HG03558 (cell line): ENCODE results near the gene BACE1.
"Not testable (repeated sequence)": the region's sequence is repeated elsewhere in the genome, so short reads cannot be mapped to it uniquely, and the experiment has no call there.

Experiments
- ATAC-seq: cut with Tn5 transposase; IDR thresholded peaks from one replicate; pipeline ENCODE4 v1.9.1; 2021; ENCODE audit warnings: moderate number of reproducible peaks; ENCODE audit not compliant: unreplicated experiment; ENCODE audit errors: extremely low read depth

Gene BACE1

GRCh38 chr11:117281159-117281558 is 34.9 kb downstream of the BACE1 start:
- ATAC-seq = no peak

GRCh38 chr11:117279711-117280376 is 36.2 kb downstream of the BACE1 start:
- no peak for ATAC-seq

GRCh38 chr11:117278347-117278746 is 37.7 kb downstream of the BACE1 start:
- no peak for ATAC-seq

GRCh38 chr11:117273550-117274289 is 42.3 kb downstream of the BACE1 start:
- no peak for ATAC-seq

DNA sequence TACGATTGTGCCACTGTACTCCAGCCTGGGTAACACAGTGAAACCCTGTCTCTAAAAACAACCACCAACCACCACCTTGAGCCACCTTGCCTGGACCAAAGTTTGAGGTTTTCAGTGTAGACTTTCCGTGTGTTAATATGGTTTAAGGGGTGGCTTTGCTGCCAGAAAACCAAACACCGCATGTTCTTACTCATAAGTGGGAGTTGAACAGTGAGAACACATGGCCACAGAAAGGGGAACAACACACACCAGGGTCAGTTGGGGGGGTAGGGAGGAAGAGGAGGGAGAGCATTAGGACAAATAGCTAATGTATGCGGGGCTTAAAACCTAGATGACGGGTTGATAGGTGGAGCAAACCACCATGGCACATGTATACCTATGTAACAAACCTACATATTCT is 43.9 kb downstream of the BACE1 start:
- not testable (repeated sequence) for ATAC-seq

DNA sequence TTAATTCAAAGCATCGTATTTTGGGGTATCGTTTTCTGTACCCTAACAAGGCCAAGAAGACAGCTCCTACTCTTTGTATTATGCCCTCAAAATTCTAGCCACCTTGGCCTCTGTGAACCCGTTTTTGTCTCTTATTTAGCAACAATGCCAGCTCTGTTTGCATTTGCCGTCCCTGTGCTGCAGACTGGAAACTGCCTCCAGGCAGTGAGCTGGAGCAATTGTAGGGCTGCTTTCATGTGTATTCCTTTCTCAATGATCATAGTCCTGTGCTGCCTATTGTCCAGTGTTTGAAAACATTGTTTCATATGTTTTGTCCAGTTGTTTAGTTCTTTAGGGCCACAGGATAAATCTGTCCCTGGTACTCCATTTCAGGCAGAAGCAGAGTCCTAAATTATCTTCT is 44.8 kb downstream of the BACE1 start:
- no peak for ATAC-seq

DNA sequence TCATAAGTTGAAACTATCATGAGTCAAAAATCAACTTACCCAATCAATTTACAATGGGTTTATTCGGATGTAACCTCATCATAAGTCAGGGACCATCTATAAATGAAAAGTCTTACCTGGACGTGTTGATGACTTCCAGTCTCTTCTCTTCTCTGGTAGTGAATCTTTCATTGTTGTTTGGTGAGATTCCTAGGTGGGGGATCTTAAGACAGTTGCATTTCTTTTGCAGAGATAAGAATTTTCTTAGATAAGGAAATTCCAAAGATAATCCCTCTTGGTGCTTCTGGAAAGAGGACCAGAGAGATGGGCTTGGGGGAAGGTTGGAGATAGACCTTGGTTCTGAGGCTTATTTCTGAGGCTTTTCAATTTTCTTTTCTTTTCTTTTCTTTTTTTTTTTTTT is 46.2 kb downstream of the BACE1 start:
- no peak for ATAC-seq

GRCh38 chr11:117265745-117266144 is 50.3 kb downstream of the BACE1 start:
- ATAC-seq = no peak

DNA sequence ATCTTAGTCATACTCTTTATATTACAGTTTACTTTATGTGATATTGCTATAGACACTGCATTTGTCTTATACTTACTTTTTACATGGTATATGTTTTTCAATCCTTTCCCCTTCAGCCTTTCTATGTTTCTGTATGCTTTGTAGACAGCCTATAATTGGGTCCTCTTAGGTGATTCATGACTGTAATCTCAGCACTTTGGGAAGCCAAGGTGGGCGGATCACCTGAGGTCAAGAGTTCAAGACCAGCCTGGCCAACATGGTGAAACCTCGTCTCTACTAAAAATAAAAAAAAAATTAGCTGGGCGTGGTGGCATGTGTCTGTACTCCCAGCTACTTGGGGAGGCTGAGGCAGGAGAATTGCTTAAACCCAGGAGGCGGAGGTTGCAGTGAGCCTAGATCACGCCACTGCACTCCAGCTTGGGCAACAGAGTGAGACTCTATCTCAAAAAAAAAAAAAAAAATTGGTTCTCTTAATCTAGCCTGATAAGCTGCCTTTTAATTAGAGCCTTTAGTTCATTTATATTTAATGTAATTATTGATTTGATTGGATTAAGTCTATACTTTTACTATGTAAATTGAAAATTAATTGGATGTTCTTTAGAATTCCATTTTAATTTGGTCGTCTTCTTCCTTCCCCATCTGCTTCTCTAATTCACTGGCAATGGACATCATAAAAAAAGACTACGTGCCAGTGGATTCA is 51.3 kb downstream of the BACE1 start:
- not testable (repeated sequence) for ATAC-seq

GRCh38 chr11:117259417-117259816 is 56.6 kb downstream of the BACE1 start:
- ATAC-seq = no peak

- ATAC-seq = no peak
Measured at GRCh38 chr11:117258576-117258975, 57.5 kb downstream of the BACE1 start.

- ATAC-seq = no peak
Measured at GRCh38 chr11:117256573-117256972, 59.5 kb downstream of the BACE1 start.

DNA sequence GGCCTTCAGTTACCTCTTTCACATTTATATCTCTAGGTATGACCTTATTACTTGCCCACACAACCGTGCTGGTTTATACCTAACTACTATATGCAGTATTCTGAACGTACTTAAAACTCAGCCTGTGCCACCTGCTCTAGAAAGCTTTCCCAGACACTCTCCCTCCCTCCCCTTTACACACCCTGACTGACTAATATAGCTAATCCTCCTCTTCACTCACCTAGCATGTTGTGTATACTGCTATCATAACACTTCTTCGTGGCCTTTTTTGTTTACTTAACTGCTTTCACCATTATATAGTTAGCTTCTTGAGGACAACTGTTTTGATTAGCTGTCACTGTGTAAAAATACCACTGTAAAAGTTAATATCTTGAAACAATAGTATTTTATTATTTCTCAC is 60.1 kb downstream of the BACE1 start:
- ATAC-seq = no peak

DNA sequence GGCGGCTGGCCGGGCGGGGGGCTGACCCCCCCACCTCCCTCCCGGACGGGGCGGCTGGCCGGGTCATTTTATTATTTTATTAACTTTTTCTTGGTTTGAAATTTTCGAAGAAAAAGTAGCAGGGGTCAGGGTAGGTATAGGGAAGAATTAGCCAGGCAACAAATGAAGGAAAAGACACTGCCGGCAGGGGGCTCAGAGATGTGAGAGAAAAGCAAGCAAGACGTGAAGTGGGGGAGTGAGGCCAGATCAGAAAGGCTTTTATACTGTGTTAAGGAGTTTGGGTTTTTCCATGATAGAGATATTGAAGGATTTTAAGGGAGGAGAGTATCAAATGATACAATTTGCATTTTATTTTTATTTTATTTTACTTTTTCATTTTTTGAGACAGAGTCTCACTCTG is 64.5 kb downstream of the BACE1 start:
- no peak for ATAC-seq

GRCh38 chr11:117249571-117249970 is 66.5 kb downstream of the BACE1 start:
- no peak for ATAC-seq

DNA sequence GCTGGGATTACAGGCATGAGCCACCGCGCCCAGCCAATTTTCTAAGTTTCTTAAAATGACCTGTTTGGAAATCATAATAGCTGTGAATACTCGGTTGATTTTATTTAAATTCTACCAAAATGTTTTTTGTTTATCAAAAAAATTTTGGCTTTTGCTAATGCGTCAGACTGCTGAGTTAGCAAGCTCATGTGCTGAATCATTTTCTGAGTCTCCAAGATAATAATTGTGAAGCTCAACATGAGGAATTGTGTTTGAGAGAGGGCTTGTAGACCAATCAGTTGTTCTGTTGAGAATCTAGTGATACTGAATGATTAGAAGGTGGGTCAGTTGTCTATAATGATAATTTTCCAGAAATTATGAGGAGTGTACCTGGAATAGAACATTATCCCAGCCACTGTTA is 67.7 kb downstream of the BACE1 start:
- no peak for ATAC-seq

GRCh38 chr11:117239295-117239694 is 76.8 kb downstream of the BACE1 start:
- ATAC-seq = no peak

DNA sequence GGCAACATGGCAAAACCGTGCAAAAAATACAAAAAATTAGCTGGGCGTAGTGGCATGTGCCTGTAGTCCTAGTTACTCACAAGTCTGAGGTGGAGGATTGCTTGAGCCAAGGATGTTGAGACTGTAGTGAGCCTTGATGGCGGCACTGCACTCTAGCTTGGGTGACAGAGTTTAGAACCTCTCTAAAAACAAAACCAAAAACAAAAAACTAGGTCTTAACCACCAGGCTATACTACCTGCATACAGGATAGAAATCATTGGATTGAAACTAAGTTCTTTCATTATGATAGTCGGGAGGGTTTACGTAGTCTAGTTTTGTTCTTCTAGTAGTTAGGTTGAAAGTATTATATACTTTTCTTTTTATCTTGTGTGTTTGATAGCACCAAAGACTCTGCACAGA is 77.8 kb downstream of the BACE1 start:
- no peak for ATAC-seq
